ENCODE measurements around the gene SNX32. TPM values are rescaled to one million over a fixed set of nuclear protein-coding genes. Genes with fewer than 3 reads are reported as not detected.

The SNX32 gene
- total RNA-seq, 4 donors from 2014 or later = 0.33 to 0.78 (median 0.41) TPM

- H3K4me3 ChIP-seq = no peak overlapping the region
- H3K4me1 ChIP-seq = peaks cover 21 to 51% (median 45%) of the 10 kb centered on the region in 4 donors
- intact Hi-C loops (cut with DNase I) = no loop called here
- DNase-seq (ENCODE audit: extremely low spot score) = no peak
- no peak for TF ChIP-seq EP300 (IDR thresholded peaks at IDR 0.05)
- TF ChIP-seq, protein P1, sequence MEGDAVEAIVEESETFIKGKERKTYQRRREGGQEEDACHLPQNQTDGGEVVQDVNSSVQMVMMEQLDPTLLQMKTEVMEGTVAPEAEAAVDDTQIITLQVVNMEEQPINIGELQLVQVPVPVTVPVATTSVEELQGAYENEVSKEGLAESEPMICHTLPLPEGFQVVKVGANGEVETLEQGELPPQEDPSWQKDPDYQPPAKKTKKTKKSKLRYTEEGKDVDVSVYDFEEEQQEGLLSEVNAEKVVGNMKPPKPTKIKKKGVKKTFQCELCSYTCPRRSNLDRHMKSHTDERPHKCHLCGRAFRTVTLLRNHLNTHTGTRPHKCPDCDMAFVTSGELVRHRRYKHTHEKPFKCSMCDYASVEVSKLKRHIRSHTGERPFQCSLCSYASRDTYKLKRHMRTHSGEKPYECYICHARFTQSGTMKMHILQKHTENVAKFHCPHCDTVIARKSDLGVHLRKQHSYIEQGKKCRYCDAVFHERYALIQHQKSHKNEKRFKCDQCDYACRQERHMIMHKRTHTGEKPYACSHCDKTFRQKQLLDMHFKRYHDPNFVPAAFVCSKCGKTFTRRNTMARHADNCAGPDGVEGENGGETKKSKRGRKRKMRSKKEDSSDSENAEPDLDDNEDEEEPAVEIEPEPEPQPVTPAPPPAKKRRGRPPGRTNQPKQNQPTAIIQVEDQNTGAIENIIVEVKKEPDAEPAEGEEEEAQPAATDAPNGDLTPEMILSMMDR (IDR thresholded peaks at IDR 0.05) = no peak
- TF ChIP-seq POLR2A (IDR thresholded peaks at IDR 0.05; ENCODE audit: low read depth) = no peak
- no peak for TF ChIP-seq POLR2AphosphoS5 (IDR thresholded peaks at IDR 0.05)
- peak overlapping the region in 1 of 4 donors; percentile 100 for H3K27ac ChIP-seq (replicated peaks in 1 of 4)
- peaks cover 22 to 65% (median 60%) of the 10 kb centered on the region in 4 donors for H3K36me3 ChIP-seq
- no peaks in the 10 kb centered on the region for H3K27me3 ChIP-seq
- H3K9me3 ChIP-seq = peaks cover 0 to 9% (median 3%) of the 10 kb centered on the region in 4 donors
- WGBS = 94% methylated on average over 3 of the region's 4 CpGs
Observed at GRCh38 chr11:65854161-65854592, 20.4 kb downstream of the SNX32 start.

DNA sequence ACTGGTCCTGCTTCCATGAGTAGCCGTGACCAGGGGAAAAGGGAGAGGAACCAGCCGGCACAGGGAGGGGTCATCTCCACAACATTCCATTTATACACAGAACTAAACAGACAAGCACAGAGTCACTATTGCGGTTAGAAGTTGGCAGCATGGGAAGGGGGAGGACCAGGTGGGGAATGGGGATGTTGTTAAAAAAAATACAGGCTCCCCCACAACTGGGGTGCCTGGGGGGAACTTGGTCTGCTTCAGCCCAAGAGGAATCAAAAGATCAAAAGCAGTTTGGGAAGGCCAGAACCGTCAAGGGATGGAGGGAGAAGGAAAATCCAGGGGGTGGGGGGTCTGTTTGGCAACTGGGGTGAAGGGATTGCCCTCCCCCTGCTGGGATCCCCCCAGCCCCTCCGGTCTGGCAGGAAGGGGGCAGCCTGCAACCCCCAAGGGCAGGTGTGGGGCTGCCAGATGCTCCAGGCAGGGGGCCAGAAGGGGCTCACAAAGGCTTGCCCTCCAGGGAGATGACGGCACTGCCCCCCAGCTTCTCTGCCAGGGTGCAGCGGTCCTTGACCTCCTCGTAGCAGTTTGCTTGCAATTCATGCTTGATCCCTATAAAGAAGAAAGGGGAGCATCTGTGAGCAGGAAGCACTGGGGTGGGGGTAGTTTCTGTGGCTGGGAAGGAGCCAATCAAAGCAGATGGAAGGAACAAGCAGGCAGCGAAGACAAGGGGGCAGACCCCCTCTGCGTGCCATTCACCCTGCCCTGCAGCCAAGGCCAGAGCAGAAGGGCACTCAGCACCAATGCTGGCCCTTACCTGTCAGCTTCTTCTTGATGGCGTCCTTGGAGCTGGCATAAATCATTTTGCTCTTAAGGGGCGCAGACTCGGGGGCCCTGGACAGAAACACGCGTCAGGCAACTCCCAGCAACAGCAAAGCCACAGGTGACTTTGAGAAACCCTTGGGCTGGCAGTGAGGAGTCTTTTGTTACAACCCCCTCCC is 21.4 kb downstream of the SNX32 start:
- DNase-seq (ENCODE audit: extremely low spot score) = no peak
- peaks cover 25 to 60% (median 52%) of the 10 kb centered on the region in 4 donors for H3K4me1 ChIP-seq

DNA sequence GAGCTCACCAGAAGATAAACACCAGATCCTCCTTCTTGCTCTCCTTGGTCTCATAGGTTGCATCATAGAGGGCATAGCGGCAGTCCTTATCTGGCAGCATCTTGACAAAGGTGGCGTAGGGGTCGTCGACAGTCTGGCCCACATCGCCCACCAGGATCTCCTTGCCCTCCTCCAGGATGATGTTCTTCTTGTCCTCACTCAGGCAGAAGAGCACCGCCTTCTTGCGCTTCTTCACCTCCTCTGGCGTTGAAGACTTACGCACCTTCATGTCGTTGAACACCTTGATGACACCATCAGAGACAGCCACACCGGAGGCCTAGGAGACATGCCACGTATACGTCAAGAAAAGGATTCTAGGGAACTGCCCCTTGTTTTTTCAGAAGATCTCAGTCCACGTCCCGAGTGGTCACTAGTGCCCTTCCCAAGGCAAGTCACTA is 22.2 kb downstream of the SNX32 start:
- Histone ChIP-seq H3K4me1 (peaks cover 25 to 61% (median 54%) of the 10 kb centered on the region in 4 donors), H3K27ac (replicated peaks in 1 of 4) (peak overlapping the region in 2 of 4 donors; percentile 98 to 100), H3K4me3 (peak overlapping the region; percentile 98 to 100 (median 99)), H3K9me3 (peaks cover 0 to 8% (median 3%) of the 10 kb centered on the region in 4 donors), H3K36me3 (peaks cover 22 to 59% (median 53%) of the 10 kb centered on the region in 4 donors), H3K27me3 (no peaks in the 10 kb centered on the region)
- 77% methylated on average over 15 of the region's 15 CpGs for WGBS
- no peak for TF ChIP-seq EP300 (IDR thresholded peaks at IDR 0.05)
- TF ChIP-seq POLR2AphosphoS5 (IDR thresholded peaks at IDR 0.05) = no peak
- intact Hi-C loops (cut with DNase I) = no loop called here
- DNase-seq (ENCODE audit: extremely low spot score) = no peak

More for the DNA sequence above, 21.4 kb downstream of the SNX32 start:
- 78% methylated on average over 11 of the region's 15 CpGs for WGBS
- TF ChIP-seq POLR2A (IDR thresholded peaks at IDR 0.05; ENCODE audit: low read depth) = no peak
- TF ChIP-seq, protein P1 (IDR thresholded peaks at IDR 0.05) = no peak
- no peak for TF ChIP-seq EP300 (IDR thresholded peaks at IDR 0.05)
- no peak for TF ChIP-seq POLR2AphosphoS5 (IDR thresholded peaks at IDR 0.05)
- Histone ChIP-seq H3K27ac (replicated peaks in 1 of 4) (peak overlapping the region in 1 of 4 donors; percentile 100), H3K4me3 (no peak overlapping the region), H3K9me3 (peaks cover 0 to 9% (median 3%) of the 10 kb centered on the region in 4 donors), H3K27me3 (no peaks in the 10 kb centered on the region), H3K36me3 (peaks cover 22 to 65% (median 60%) of the 10 kb centered on the region in 4 donors)
- intact Hi-C loops (cut with DNase I) = no loop called here

DNA sequence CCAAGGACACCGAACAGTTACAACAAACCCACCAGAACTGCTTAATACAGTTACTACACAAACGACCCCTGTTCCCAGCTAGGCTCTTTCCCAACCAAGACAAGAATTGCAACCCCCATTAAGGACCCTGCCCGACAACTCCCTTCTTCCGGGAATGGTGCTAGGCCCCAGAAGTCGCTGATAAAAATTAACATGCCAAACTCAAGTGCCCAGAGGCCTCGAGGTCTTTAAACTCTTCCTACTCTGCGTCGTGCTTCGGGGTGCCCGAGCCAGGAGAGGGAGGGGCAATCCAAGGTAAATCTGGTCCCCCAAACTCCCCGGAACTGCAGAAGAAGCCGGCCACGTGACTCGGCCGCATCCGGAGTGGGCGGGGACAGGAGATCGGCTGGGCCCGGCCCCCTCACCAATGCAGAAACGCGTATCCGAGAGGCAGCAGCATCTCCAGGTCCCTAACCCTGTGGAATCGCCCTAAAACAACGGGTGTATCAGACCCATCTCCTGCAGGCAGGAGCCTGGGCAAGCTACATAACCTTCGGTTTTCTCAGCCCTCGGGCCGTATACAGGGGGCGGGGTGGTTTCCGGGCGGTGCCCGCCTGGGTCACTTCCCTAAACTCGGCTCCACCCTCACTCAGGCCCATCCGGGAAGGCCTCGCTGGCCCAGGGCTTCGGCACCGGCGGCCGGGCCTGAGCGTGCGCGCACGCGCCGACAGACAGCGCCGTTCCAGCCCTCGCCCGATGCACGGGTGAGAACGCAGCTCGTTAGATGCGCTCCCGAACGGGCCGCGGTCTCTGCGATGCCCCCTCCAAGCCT is 23.1 kb downstream of the SNX32 start:
- WGBS = 5% methylated on average over 26 of the region's 57 CpGs
- H3K27me3 ChIP-seq = no peaks in the 10 kb centered on the region
- TF ChIP-seq EP300 (IDR thresholded peaks at IDR 0.05) = peak; percentile 72
- TF ChIP-seq POLR2A (IDR thresholded peaks at IDR 0.05; ENCODE audit: low read depth) = peak; percentile 78
- TF ChIP-seq POLR2AphosphoS5 (IDR thresholded peaks at IDR 0.05) = peak; percentile 84 to 90
- TF ChIP-seq, protein P1 (IDR thresholded peaks at IDR 0.05) = no peak
- peaks cover 34 to 70% (median 64%) of the 10 kb centered on the region in 4 donors for H3K4me1 ChIP-seq
- intact Hi-C loops (cut with DNase I) = no loop called here
- H3K27ac ChIP-seq (replicated peaks in 1 of 4) = peak overlapping the region; percentile 98 to 100 (median 98)
- H3K4me3 ChIP-seq = peak overlapping the region; percentile 98 to 100 (median 99)
- H3K9me3 ChIP-seq = no peaks in the 10 kb centered on the region
- DNase-seq (ENCODE audit: extremely low spot score) = peak; percentile 96
- peaks cover 22 to 56% (median 47%) of the 10 kb centered on the region in 4 donors for H3K36me3 ChIP-seq
